K562 (cell line): ENCODE data around the gene SLC9C2. TPM values are rescaled to one million over a fixed set of nuclear protein-coding genes. Genes with fewer than 3 reads are reported as not detected.

Experiments used
- ARID2 ChIP-seq: fragments of 450-650 bp; IDR thresholded peaks from 2 replicates; pipeline ENCODE4 v1.6.1; 2017; ENCODE audit warnings: antibody characterized with exemption, mild to moderate bottlenecking
- BRCA1 ChIP-seq, 2 experiments: fragments of 450-650 bp in 1 of 2; sonication (generic) in 1 of 2; formaldehyde crosslinking in 1 of 2; IDR thresholded peaks; 2 replicates each; pipeline versions ENCODE4 v1.5.0 to v1.6.1; 2017 to 2020; ENCODE audit warnings: mild to moderate bottlenecking in 1 of 2, missing genetic modification reagents in 1 of 2
- CC2D1A ChIP-seq: fragments of 450-650 bp; IDR thresholded peaks from 2 replicates; pipeline ENCODE4 v1.6.1; 2017; ENCODE audit warnings: mild to moderate bottlenecking
- CCNT2 ChIP-seq: IDR thresholded peaks from 2 replicates; pipeline ENCODE4 v1.6.1; 2011; ENCODE audit warnings: borderline replicate concordance, low read depth, mild to moderate bottlenecking, moderate library complexity, mixed read lengths, low read length; ENCODE audit not compliant: insufficient read length; ENCODE audit errors: extremely low read depth
- DIDO1 ChIP-seq: fragments of 450-650 bp; IDR thresholded peaks from 2 replicates; pipeline ENCODE4 v1.6.1; 2016; ENCODE audit warnings: low read depth, missing biosample characterization, missing genetic modification characterization
- DMBX1 ChIP-seq: fragments of 250-450 bp; sonication (Bioruptor Pico); IDR thresholded peaks from 2 replicates; pipeline ENCODE4 v1.8.0; 2022; ENCODE audit warnings: inconsistent platforms, mild to moderate bottlenecking, moderate library complexity, borderline replicate concordance
- EP300 ChIP-seq: IDR thresholded peaks from 2 replicates; pipeline ENCODE4 v1.6.1; 2012; ENCODE audit warnings: low read length, improper control_type of control experiment
- HNRNPL ChIP-seq: fragments of 200-400 bp; formaldehyde crosslinking; IDR thresholded peaks from 2 replicates; pipeline ENCODE4 v1.6.1; 2017; ENCODE audit warnings: low read depth, mild to moderate bottlenecking, low read length
- HNRNPLL ChIP-seq: fragments of 200-400 bp; formaldehyde crosslinking; IDR thresholded peaks from 2 replicates; pipeline ENCODE4 v1.6.1; 2017; ENCODE audit warnings: low read length, low read depth, mild to moderate bottlenecking; ENCODE audit not compliant: poor library complexity, severe bottlenecking
- HSF4 ChIP-seq: fragments of 250-450 bp; sonication (Bioruptor Pico); IDR thresholded peaks from 2 replicates; pipeline ENCODE4 v2.1.2; 2022; ENCODE audit warnings: mild to moderate bottlenecking, moderate library complexity, borderline replicate concordance
- MYBL2 ChIP-seq, 2 experiments: fragments of 450-650 bp in 1 of 2; sonication (generic) in 1 of 2; formaldehyde crosslinking in 1 of 2; IDR thresholded peaks; 2 replicates each; pipeline versions ENCODE4 v1.6.1 to v1.8.1; 2017 to 2022; ENCODE audit warnings: borderline replicate concordance in 1 of 2, inconsistent platforms in 1 of 2, low read depth in 1 of 2, mild to moderate bottlenecking in 1 of 2, missing genetic modification reagents in 1 of 2, moderate library complexity in 1 of 2
- NFE2 ChIP-seq: IDR thresholded peaks from 2 replicates; pipeline ENCODE4 v1.6.1; 2014; ENCODE audit warnings: antibody characterized with exemption, low read depth
- NRF1 ChIP-seq, 2 experiments: fragments of 450-650 bp; IDR thresholded peaks in 1 of 2; conservative IDR thresholded peaks in 1 of 2; 2 replicates each; pipeline ENCODE4 v1.6.1; 2014; ENCODE audit warnings: mild to moderate bottlenecking in 2 of 2
- POLR2AphosphoS5 ChIP-seq: IDR thresholded peaks from 2 replicates; pipeline ENCODE4 v1.6.1; 2011; ENCODE audit warnings: mild to moderate bottlenecking, low read depth, low read length, moderate library complexity; ENCODE audit not compliant: control insufficient read depth, insufficient read depth
- PYGO2 ChIP-seq: fragments of 450-650 bp; IDR thresholded peaks from 2 replicates; pipeline ENCODE4 v1.6.1; 2016; ENCODE audit warnings: mild to moderate bottlenecking, missing genetic modification characterization, moderate library complexity, missing compliant biosample characterization
- RCOR1 ChIP-seq, 2 experiments: IDR thresholded peaks; 2 replicates each; pipeline ENCODE4 v1.6.1; 2012; ENCODE audit warnings: low read depth in 2 of 2, low read length in 2 of 2, borderline replicate concordance in 1 of 2, improper control_type of control experiment in 1 of 2
- TBP ChIP-seq: optimal IDR thresholded peaks from 2 replicates; pipeline ENCODE3; 2011; ENCODE audit warnings: low read depth, low read length, improper control_type of control experiment
- TCF7L2 ChIP-seq: fragments of 150-350 bp; IDR thresholded peaks from 2 replicates; pipeline ENCODE4 v1.6.1; 2016; ENCODE audit warnings: low read depth, mild to moderate bottlenecking, low read length, moderate library complexity
- ZBTB8A ChIP-seq: fragments of 450-650 bp; IDR thresholded peaks from 2 replicates; pipeline ENCODE4 v1.6.1; 2018; ENCODE audit warnings: mild to moderate bottlenecking, moderate library complexity; ENCODE audit not compliant: partially characterized antibody
- ZNF644 ChIP-seq: fragments of 200-800 bp; sonication (Bioruptor generic); IDR thresholded peaks from 2 replicates; pipeline ENCODE4 v1.6.1; 2016; ENCODE audit warnings: low read depth, missing genetic modification characterization, missing compliant biosample characterization
- polyA plus RNA-seq, 8 experiments: library from polyadenylated mRNA; depleted of rRNA in 4 of 8; stranded (reverse) in 5 of 8; unstranded in 3 of 8; fragments of >200 nt; fragmentation: Nextera tagmentation in 2 of 8; fragmentation: Illumina TruSeq in 1 of 8; extraction: Ambion mirVana in 2 of 8; extraction: Trizol in 1 of 8; gene quantifications; 2 replicates each; pipeline versions ENCODE4 v1.2.1 to v1.2.3, GENCODE V29; 2011 to 2014; ENCODE audit warnings: inconsistent platforms in 1 of 8, missing spikeins in 1 of 8
- total RNA-seq, 7 experiments: library from RNA; depleted of rRNA in 6 of 7; stranded (reverse); fragments of >200 nt in 6 of 7; fragmentation: Illumina TruSeq in 2 of 7; extraction: Trizol in 2 of 7; gene quantifications; 2 replicates each; pipeline versions ENCODE4 v1.2.1 to v1.2.3, GENCODE V29; 2011 to 2021; ENCODE audit warnings: low replicate concordance in 1 of 7
- TF ChIP-seq, protein P1 (sequence below): fragments of 450-650 bp; IDR thresholded peaks from one replicate; pipeline ENCODE4 v1.6.1; 2018; ENCODE audit warnings: mild to moderate bottlenecking, moderate library complexity; ENCODE audit not compliant: partially characterized antibody
- TF ChIP-seq, protein P2 (sequence below): IDR thresholded peaks from 2 replicates; pipeline ENCODE4 v1.6.1; 2014; ENCODE audit warnings: antibody characterized with exemption
- TF ChIP-seq, protein P3 (sequence below): IDR thresholded peaks from 3 replicates; pipeline ENCODE4 v1.6.1; 2011; ENCODE audit warnings: borderline replicate concordance, mild to moderate bottlenecking; ENCODE audit not compliant: insufficient read length, insufficient read depth
- TF ChIP-seq, protein P4 (sequence below): sonication (generic); formaldehyde crosslinking; IDR thresholded peaks from 2 replicates; pipeline ENCODE4 v1.8.0; 2022; ENCODE audit warnings: missing genetic modification reagents, mild to moderate bottlenecking, borderline replicate concordance

Gene SLC9C2
- total and polyA plus RNA-seq, 9 of the 15 experiments (the other 6 are each of a cell fraction or from before 2014, with no cell fraction given): 0.11 to 0.22 (median 0.15) TPM; not detected in 5

DNA sequence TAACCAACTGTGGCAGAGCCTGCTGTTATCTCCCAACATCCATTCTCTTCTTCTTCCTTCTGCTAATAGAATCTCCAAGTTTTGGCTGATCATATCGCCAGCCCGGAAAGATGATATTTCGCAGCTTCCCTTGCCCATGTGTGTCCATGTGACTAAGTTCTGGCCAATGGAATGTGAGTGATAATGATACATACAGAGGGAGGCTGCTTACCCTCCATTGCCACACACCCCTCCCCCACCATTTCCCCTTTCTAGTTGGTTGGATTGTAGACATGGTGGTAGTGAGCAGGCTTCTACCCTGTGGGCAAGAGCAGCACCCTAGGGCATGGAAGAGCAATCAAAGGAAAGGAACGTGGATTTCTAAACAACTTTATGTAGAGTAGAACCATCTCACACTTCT, 48.8 kb downstream of the SLC9C2 start (continued):
- TF ChIP-seq ARID2: no peak
- TF ChIP-seq, protein P1, sequence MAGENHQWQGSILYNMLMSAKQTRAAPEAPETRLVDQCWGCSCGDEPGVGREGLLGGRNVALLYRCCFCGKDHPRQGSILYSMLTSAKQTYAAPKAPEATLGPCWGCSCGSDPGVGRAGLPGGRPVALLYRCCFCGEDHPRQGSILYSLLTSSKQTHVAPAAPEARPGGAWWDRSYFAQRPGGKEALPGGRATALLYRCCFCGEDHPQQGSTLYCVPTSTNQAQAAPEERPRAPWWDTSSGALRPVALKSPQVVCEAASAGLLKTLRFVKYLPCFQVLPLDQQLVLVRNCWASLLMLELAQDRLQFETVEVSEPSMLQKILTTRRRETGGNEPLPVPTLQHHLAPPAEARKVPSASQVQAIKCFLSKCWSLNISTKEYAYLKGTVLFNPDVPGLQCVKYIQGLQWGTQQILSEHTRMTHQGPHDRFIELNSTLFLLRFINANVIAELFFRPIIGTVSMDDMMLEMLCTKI: no peak
- TF ChIP-seq NRF1 (conservative IDR thresholded peaks at IDR 0.05 in 1 of 2, IDR thresholded peaks at IDR 0.05 in 1 of 2): peak; percentile 49 to 57
- no peak for TF ChIP-seq DMBX1 (CRISPR knock-in tag)
- TF ChIP-seq, protein P2, sequence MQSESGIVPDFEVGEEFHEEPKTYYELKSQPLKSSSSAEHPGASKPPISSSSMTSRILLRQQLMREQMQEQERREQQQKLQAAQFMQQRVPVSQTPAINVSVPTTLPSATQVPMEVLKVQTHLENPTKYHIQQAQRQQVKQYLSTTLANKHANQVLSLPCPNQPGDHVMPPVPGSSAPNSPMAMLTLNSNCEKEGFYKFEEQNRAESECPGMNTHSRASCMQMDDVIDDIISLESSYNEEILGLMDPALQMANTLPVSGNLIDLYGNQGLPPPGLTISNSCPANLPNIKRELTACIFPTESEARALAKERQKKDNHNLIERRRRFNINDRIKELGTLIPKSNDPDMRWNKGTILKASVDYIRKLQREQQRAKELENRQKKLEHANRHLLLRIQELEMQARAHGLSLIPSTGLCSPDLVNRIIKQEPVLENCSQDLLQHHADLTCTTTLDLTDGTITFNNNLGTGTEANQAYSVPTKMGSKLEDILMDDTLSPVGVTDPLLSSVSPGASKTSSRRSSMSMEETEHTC: no peak
- TF ChIP-seq RCOR1 (IDR thresholded peaks at IDR 0.05; ENCODE audit: borderline replicate concordance in 1 of 2, low read depth in 2 of 2, low read length in 2 of 2): peak in 1 of 2 experiments; percentile 62; a peak in 2 of 4 replicates
- no peak for TF ChIP-seq HNRNPL
- TF ChIP-seq TCF7L2: no peak
- TF ChIP-seq HNRNPLL: no peak
- peak; percentile 16 for TF ChIP-seq TBP
- peak; percentile 14; the same call in 1 of the 2 replicates for TF ChIP-seq EP300
- no peak for TF ChIP-seq MYBL2 (IDR thresholded peaks at IDR 0.05; ENCODE audit: low read depth)
- no peak for TF ChIP-seq MYBL2 (CRISPR knock-in tag; IDR thresholded peaks at IDR 0.05; ENCODE audit: borderline replicate concordance)
- TF ChIP-seq POLR2AphosphoS5: no peak
- no peak for TF ChIP-seq ZBTB8A
- TF ChIP-seq, protein P3, sequence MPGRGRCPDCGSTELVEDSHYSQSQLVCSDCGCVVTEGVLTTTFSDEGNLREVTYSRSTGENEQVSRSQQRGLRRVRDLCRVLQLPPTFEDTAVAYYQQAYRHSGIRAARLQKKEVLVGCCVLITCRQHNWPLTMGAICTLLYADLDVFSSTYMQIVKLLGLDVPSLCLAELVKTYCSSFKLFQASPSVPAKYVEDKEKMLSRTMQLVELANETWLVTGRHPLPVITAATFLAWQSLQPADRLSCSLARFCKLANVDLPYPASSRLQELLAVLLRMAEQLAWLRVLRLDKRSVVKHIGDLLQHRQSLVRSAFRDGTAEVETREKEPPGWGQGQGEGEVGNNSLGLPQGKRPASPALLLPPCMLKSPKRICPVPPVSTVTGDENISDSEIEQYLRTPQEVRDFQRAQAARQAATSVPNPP: no peak
- TF ChIP-seq, protein P4, sequence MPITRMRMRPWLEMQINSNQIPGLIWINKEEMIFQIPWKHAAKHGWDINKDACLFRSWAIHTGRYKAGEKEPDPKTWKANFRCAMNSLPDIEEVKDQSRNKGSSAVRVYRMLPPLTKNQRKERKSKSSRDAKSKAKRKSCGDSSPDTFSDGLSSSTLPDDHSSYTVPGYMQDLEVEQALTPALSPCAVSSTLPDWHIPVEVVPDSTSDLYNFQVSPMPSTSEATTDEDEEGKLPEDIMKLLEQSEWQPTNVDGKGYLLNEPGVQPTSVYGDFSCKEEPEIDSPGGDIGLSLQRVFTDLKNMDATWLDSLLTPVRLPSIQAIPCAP: no peak
- TF ChIP-seq CC2D1A: peak; percentile 52; the same call in 1 of the 2 replicates
- TF ChIP-seq NFE2: no peak
- no peak for TF ChIP-seq CCNT2
- TF ChIP-seq ZNF644: peak; percentile 53; the same call in 1 of the 2 replicates
- TF ChIP-seq HSF4 (CRISPR knock-in tag): no peak
- no peak for TF ChIP-seq BRCA1 (IDR thresholded peaks at IDR 0.05)
- TF ChIP-seq BRCA1 (CRISPR knock-in tag; IDR thresholded peaks at IDR 0.05): no peak
- TF ChIP-seq PYGO2 (tag): no peak
- 0 out of 2 replicates have a peak, but pooled peaks have one; percentile 27 for TF ChIP-seq DIDO1 (tag)
